Measurements from ENCODE around the gene METTL1.
"Not testable (repeated sequence)": the region's sequence is repeated elsewhere in the genome, so short reads cannot be mapped to it uniquely, and the experiment has no call there.

METTL1 gene

DNA sequence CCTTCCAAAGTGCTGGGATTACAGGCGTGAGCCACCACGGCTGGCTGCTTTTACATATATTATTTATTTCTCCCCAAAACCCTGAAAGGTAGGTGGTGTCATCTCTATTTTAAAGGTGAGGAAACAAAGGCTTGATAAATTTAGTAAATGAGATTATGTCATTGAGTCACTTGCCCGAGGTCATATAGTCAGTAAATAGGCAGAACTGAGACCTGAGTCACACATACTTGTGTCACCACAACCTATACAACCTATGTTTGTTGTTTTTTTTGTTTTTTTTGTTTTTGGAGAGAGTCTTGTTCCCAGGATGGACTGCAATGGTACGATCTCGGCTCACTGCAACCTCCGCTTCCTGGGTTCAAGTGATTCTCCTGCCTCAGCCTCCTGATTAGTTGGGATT is 23.4 kb upstream of the METTL1 start:
- no peak for DNase-seq

DNA sequence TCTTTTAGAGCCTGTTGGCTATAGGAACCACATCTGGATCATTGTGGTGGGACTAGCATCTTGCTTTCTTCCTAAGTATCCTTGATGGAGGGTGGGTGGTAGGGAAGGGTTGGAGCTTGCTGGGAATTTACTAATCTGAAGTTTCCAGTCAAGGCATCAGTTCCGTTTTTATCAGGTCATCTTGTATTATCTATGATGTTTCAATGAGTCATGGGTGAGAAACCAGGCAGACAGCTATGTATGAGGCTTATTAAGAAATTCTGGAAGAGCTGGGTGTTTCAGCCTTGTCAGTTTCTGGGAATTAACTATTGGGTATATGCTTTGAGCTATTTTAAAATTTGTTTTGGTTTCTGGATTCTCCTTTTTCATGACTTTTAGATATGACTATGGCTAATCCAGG is 22.0 kb upstream of the METTL1 start:
- DNase-seq, result no peak

DNA sequence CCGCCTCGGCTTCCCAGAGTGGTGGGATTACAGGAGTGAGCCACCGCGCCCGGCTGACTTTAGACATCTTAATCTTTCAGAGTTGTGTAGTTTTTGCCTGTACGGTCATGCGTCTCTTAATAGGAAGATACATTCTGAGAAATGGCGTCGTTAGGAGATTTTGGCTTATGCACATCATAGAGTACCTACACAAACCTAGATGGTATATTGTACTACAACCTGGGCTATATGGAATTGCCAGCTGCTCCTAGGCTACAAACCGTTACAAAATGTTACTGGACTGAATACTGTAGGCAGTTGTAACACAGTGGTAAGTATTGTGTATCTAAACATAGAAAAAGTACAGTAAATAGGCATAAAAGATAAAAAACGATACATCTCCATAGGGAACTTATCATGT is 12.0 kb upstream of the METTL1 start:
- DNase-seq, result no peak

GRCh38 chr12:57783466-57783801 is 11.5 kb upstream of the METTL1 start:
- no peak for DNase-seq

GRCh38 chr12:57782608-57783465 is 10.9 kb upstream of the METTL1 start, which contains the start of gene TSFM:
TSFM (plus strand) TSS chr12:57782787; CDS start chr12:57782802, 15 bp downstream.
- peak; percentile 90 to 98 (median 94) for DNase-seq

DNA sequence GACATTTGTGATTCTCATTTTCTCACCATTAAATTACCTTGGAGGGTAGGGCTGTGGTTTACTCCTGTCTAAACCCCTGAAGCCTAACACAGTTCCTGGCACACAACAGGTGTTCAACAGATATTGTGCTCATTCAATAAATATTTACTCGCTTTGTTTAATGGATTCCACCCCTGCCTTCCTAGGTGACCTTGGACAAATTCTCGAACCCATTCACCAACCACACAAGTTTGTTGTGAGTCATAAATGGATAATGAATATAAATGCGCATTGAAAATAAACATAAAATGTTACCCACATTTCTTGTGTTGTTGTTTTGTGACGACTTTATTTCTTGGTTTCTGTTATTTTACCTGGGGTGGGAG is 10.3 kb upstream of the METTL1 start:
- DNase-seq, result no peak

DNA sequence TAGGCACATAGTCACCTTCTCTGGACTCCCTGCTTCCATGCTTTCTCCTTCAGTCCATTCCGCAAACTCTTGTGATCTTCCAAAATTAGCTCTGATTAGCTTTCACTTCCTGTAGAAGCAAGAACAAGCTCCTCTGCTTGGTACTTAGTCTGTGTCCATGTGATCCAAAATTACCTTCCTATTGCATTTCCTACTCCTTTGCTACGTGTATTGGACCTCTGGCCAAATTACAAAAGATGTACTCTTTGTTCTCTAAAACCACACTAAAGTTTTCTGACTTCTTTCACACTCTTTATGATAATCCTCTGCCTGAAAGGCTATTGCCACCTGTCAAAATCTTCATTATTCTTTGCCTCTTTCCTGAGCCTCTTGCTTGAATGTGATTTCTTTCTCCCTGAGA is 9.9 kb upstream of the METTL1 start:
- no peak for DNase-seq

GRCh38 chr12:57781244-57781643 is 9.3 kb upstream of the METTL1 start:
- no peak for DNase-seq

DNA sequence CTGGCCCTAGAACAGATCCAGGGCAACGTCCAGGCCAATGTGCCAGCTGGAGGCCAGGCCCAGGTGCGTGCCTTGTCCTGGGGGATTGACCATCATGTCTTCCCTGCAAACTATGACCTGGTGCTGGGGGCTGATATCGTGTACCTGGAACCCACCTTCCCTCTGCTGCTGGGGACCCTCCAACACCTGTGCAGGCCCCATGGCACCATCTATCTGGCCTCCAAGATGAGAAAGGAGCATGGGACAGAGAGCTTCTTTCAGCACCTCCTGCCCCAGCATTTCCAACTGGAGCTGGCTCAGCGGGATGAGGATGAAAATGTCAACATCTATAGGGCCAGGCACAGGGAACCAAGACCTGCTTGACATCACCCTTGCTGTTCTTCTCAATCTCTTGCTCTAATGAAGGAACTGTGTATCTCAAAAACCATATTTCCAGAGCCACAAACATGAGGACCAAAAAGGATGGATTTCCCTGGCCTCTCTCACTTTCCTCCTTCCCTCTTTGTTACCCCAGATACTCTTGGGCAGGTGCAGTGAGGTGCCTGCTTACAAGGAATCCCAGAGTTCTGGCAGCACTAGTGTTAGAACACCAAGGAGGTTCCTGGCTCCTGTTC is 8.5 kb upstream of the METTL1 start:
- DNase-seq, result no peak

- DNase-seq, result no peak
Measured at GRCh38 chr12:57779736-57780135, 7.8 kb upstream of the METTL1 start.

- DNase-seq, result no peak
Measured at GRCh38 chr12:57777911-57778310, 6.0 kb upstream of the METTL1 start.

DNA sequence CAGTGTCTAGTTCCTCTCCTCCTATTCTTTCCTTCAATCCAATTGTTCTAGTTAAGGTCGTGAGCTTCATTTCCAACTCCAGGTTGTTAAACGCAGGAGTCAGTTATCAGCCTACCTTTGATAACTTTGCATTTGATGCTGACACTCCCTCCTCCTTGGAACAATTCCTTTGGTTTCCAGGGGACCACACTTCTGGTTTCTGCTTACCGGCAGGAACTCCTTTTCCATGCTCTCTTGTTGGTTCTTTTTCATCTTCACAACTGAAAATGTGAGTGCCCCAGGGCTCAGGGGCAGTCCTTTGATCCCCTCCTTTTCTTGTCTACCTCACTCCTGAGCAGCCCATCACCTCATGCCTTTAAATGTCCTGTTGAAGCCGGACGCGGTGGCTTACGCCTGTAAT is 5.5 kb upstream of the METTL1 start:
- no peak for DNase-seq

DNA sequence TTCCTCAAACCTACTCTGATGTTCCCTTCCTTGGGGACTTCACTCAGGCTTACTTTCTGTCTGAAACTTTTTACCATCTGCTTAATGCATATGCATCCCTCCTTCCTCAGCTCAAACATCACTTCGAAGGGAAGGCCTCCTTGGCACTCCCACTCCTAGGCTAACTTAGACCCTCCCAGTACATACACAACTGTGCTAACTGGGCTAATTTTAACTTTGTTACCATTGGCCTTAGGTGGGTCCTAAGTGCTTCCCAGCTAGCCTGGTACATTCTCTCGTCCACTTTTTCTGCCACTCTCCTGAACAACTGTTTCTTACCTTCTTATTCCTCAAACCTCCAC is 4.3 kb upstream of the METTL1 start:
- no peak for DNase-seq

GRCh38 chr12:57775563-57776246 is 3.8 kb upstream of the METTL1 start:
- DNase-seq, result no peak

- no peak for DNase-seq
Measured at GRCh38 chr12:57775044-57775443, 3.1 kb upstream of the METTL1 start.

DNA sequence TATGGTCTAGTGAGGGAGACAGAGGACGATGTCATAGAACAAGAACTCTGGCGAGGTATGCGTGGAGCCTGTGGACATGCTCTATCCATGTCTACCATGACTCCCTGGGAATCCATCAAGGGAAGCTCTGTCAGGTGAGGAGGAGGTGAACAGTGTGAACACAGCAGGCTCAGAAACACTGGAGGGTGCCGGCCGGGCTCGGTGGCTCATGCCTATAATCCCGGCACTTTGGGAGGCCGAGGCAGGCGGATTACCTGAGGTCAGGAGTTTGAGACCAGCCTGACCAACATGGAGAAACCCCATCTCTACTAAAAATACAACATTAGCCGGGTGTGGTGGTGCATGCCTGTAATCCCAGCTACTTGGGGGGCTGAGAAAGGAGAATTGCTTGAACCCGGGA is 2.7 kb upstream of the METTL1 start:
- not testable (repeated sequence) for DNase-seq

- no peak for DNase-seq
Measured at GRCh38 chr12:57772429-57773322, 771 bp upstream of the METTL1 start, which contains the start of gene EEF1AKMT3. EEF1AKMT3 (plus strand) TSS chr12:57772614; CDS start chr12:57772725, 111 bp downstream.

DNA sequence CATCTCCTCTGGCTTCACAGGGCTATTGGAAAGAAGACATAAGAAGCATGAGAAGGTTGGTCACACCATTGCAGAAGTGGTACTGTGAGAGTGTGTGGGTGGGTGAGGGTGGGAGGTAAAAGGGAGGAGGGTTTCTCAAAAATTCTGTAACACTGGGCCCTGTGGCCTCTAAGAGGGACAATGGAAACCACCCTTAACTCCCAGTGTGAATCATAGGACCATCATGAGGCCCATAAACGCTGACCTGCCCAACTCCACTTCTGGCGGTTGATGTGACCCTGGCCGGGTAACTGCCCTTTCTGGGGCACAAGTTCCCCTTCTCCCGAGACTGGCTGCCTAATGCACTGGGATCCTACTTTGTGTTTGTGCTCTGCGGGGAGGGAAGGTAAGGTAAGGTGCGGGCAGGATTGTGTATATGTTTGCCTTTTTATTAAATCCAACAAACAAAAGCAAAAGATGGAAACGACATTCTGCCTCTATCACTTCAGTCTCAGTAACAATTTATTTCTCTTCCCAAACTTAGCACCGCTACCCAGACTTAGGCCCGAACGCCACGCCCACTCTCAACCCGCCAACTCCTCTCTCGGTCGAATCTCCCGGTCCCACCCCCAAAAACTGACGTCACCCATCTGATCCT is 551 bp downstream of the METTL1 start:
- peak in 3 of 4 experiments; percentile 40 to 80 (median 79) for DNase-seq

GRCh38 chr12:57770734-57771133 is 1.2 kb downstream of the METTL1 start:
- DNase-seq, result no peak

DNA sequence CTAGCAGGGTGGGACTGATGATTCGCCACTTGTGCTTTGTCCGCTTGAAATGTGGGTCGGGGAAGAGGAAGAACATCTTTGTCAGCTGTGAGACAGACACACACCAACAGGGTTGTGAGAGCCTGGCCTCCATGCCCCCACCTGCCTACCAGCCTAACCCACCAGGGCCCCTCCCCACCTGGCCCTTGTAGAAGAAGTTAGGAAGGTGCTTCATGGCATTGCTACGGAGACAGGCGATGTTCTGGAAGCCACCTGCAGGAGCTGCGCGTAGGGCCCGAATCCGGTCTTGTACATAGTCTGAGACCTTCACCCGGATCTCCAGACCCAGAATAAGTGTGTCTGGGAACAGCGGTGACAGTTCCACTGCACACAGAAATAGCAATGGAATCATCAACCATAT is 2.3 kb downstream of the METTL1 start:
- no peak for DNase-seq

- DNase-seq, result no peak
Measured at GRCh38 chr12:57767876-57768275, 4.0 kb downstream of the METTL1 start.

DNA sequence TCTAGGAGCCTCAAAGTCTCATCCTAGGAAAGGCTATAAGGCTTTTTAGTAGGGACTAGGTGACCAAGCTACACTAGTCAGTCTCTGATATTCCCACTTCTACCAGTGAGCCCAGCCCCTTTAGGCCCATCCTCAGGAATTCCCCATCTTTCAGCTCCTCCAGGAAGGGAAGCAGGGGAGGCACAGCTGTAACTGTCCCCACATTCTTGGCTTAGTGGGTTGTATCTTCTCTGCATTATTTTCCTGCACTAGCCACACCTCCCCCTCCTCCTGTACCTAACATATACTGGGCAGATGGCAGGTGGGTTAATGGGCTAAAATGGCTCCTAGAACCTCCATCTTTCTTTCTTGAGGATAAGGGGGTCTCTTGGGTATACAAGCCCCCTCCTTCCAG is 4.6 kb downstream of the METTL1 start:
- no peak for DNase-seq
